Measurements from ENCODE around the gene GPC5.

Gene GPC5

DNA sequence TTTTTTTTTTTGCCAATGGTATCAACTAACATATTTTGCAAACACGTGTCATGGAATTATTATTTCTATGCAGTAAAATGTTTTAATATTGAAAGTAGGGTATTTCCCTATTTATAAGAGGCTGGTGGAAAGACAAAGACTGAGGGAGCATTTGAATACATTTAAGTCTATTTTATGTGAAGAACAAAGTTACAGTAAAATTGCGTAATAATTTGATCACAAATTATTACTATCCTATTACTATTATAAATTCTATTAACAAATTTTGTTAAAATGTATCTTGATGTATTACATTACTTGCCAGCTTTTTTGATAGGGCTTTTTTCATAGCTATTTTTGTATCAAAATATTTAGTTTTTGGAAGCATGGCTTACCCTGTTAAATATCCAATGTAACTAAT, 58.4 kb downstream of the GPC5 start:
- no peak for DNase-seq
- Mint-ChIP-seq H3K9me3 (no peaks in the 10 kb centered on the region), H3K4me1 (no peaks in the 10 kb centered on the region), H3K27ac (no peak overlapping the region), H3K4me3 (no peak overlapping the region), H3K27me3 (no peaks in the 10 kb centered on the region), H3K36me3 (no peaks in the 10 kb centered on the region)
- CTCF ChIA-PET: no interaction called here

DNA sequence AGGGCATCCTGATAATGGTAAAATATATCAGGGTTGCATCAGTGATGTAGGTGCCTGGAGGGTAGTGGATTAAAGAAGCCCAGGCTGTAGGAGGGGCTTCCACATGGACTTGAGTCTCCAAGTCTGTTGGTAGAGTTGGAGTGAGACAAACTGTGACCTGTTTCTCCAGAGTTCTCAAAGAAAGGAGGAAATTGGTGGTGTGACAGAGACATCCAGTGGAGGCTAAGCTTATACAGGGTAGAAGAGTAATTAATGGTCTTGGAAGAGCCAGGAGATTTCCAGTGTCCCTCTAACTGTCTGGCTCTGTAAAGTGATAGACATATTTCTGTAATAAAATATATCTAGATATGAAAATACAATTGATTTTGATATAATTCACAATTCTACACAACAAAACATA, 61.1 kb downstream of the GPC5 start:
- Mint-ChIP-seq H3K36me3 (no peaks in the 10 kb centered on the region), H3K4me3 (no peak overlapping the region), H3K27ac (no peak overlapping the region), H3K27me3 (no peaks in the 10 kb centered on the region), H3K9me3 (no peaks in the 10 kb centered on the region), H3K4me1 (no peaks in the 10 kb centered on the region)
- CTCF ChIA-PET: no interaction called here
- DNase-seq: no peak

DNA sequence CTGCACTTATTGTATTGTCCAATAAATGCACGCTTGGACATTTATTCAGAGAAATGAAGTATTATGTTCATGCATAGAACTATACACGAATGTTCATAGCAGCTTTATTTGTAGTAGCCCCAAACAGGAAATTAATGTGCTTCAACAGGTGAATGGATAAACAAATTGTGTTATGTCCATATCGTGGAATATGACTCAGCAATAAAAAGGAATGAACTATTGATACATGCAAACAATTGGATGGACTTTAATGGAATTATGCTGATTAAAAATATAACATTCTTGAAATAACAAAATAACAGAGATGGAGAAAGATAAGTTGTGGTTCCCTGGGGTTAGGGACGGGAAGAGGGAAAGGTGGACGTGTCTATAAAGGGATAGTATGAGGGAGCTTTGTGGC, 65.9 kb downstream of the GPC5 start:
- CTCF ChIA-PET: interaction anchor here (0.5 kb wide), 1 partner anchor 294 kb away, joined by 3 read pairs; no protein-coding TSS in a partner anchor
- Mint-ChIP-seq H3K27ac (no peak overlapping the region), H3K9me3 (no peaks in the 10 kb centered on the region), H3K27me3 (no peaks in the 10 kb centered on the region), H3K4me1 (no peaks in the 10 kb centered on the region), H3K4me3 (no peak overlapping the region), H3K36me3 (no peaks in the 10 kb centered on the region)
- no peak for DNase-seq

DNA sequence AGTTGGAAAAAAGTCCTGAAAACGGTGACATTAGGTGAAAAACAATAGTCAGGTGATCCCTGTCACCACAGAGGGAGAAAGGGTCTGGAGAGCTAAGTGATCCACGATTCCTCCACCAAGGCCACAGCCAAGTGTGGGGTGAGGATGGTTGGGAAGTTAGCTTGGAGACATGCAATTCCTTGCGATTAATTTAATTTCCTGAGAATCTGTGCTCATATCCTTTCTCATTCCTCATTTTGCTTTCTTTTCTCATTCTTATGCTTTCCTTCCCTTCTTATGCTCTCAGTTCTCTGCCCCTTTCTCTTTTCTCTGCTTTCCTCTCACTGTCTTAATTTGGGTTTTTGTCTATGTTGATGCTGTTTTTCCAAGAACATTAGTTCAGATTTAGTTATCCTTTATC, 68.8 kb downstream of the GPC5 start:
- DNase-seq: no peak
- Mint-ChIP-seq H3K36me3 (no peaks in the 10 kb centered on the region), H3K4me3 (no peak overlapping the region), H3K4me1 (no peaks in the 10 kb centered on the region), H3K9me3 (no peaks in the 10 kb centered on the region), H3K27me3 (no peaks in the 10 kb centered on the region), H3K27ac (no peak overlapping the region)
- CTCF ChIA-PET: no interaction called here

- Mint-ChIP-seq H3K4me3 (no peak overlapping the region), H3K27ac (no peak overlapping the region), H3K4me1 (no peaks in the 10 kb centered on the region), H3K36me3 (no peaks in the 10 kb centered on the region), H3K9me3 (no peaks in the 10 kb centered on the region), H3K27me3 (no peaks in the 10 kb centered on the region)
- CTCF ChIA-PET: no interaction called here
- no peak for DNase-seq
Observed at GRCh38 chr13:91468301-91468700, 69.9 kb downstream of the GPC5 start.

GRCh38 chr13:91470084-91470621, 71.7 kb downstream of the GPC5 start:
- no peaks in the 10 kb centered on the region for H3K27me3 Mint-ChIP-seq
- no peak overlapping the region for H3K27ac Mint-ChIP-seq
- DNase-seq: no peak
- H3K36me3 Mint-ChIP-seq: no peaks in the 10 kb centered on the region
- H3K4me1 Mint-ChIP-seq: no peaks in the 10 kb centered on the region
- CTCF ChIA-PET: no interaction called here
- no peak overlapping the region for H3K4me3 Mint-ChIP-seq
- no peaks in the 10 kb centered on the region for H3K9me3 Mint-ChIP-seq

GRCh38 chr13:91470681-91471080, 72.3 kb downstream of the GPC5 start:
- CTCF ChIA-PET: no interaction called here
- H3K4me3 Mint-ChIP-seq: no peak overlapping the region
- H3K9me3 Mint-ChIP-seq: no peaks in the 10 kb centered on the region
- no peaks in the 10 kb centered on the region for H3K27me3 Mint-ChIP-seq
- no peaks in the 10 kb centered on the region for H3K4me1 Mint-ChIP-seq
- H3K36me3 Mint-ChIP-seq: no peaks in the 10 kb centered on the region
- DNase-seq: no peak
- no peak overlapping the region for H3K27ac Mint-ChIP-seq

DNA sequence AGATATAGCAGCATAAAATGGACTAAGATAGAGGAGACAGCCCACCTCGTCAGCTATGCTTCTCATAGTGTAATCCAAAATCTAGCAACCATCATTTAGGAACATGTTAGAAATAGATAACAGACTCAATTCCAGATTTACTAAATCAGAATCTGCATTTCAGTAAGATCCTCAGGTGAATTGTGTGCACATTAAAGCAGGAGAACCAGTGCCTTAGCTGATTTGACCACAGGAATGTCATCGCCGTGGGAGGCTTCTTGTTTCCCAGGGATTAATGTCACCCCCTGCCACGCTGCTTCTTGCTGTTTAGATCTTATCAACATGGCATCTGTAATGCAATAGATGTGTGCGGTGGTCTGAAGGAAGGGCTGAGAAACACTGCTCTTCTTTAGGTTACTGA, 84.0 kb downstream of the GPC5 start:
- CTCF ChIA-PET: no interaction called here
- Mint-ChIP-seq H3K4me3 (no peak overlapping the region), H3K27ac (no peak overlapping the region), H3K9me3 (no peaks in the 10 kb centered on the region), H3K4me1 (no peaks in the 10 kb centered on the region), H3K27me3 (no peaks in the 10 kb centered on the region), H3K36me3 (no peaks in the 10 kb centered on the region)
- DNase-seq: no peak

GRCh38 chr13:91491980-91492379, 93.6 kb downstream of the GPC5 start:
- no peaks in the 10 kb centered on the region for H3K9me3 Mint-ChIP-seq
- no peak for DNase-seq
- CTCF ChIA-PET: no interaction called here
- H3K36me3 Mint-ChIP-seq: no peaks in the 10 kb centered on the region
- no peak overlapping the region for H3K27ac Mint-ChIP-seq
- no peaks in the 10 kb centered on the region for H3K27me3 Mint-ChIP-seq
- H3K4me1 Mint-ChIP-seq: no peaks in the 10 kb centered on the region
- no peak overlapping the region for H3K4me3 Mint-ChIP-seq

GRCh38 chr13:91493442-91493841, 95.0 kb downstream of the GPC5 start:
- no peaks in the 10 kb centered on the region for H3K4me1 Mint-ChIP-seq
- no peak overlapping the region for H3K4me3 Mint-ChIP-seq
- no peak for DNase-seq
- CTCF ChIA-PET: interaction anchor here (0.6 kb wide), 1 partner anchor 292 kb away, joined by 3 read pairs; no protein-coding TSS in a partner anchor
- H3K9me3 Mint-ChIP-seq: no peaks in the 10 kb centered on the region
- H3K27me3 Mint-ChIP-seq: no peaks in the 10 kb centered on the region
- H3K27ac Mint-ChIP-seq: no peak overlapping the region
- H3K36me3 Mint-ChIP-seq: no peaks in the 10 kb centered on the region

DNA sequence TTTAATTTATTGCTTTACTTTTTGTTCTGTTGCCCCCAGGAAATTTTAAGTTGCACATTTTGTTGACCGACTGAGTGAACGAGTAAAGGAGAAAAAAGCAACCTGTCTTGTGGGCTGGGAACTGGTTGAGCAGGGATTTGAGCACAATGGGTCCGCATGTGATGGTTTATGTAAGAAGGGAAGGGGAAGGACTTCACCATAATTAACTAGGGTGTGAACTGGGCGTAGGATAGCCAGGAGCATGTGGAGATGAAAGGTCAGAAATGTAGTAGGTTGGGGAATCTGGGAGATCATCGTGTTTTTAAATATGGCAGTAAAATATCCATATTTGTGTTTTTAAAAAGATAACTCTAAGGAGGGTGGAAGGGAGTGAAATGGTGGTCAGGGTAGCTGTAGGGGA, 99.9 kb downstream of the GPC5 start:
- CTCF ChIA-PET: no interaction called here
- H3K4me3 Mint-ChIP-seq: no peak overlapping the region
- no peak for DNase-seq
- no peaks in the 10 kb centered on the region for H3K4me1 Mint-ChIP-seq
- H3K36me3 Mint-ChIP-seq: no peaks in the 10 kb centered on the region
- no peak overlapping the region for H3K27ac Mint-ChIP-seq
- H3K27me3 Mint-ChIP-seq: no peaks in the 10 kb centered on the region
- H3K9me3 Mint-ChIP-seq: no peaks in the 10 kb centered on the region

DNA sequence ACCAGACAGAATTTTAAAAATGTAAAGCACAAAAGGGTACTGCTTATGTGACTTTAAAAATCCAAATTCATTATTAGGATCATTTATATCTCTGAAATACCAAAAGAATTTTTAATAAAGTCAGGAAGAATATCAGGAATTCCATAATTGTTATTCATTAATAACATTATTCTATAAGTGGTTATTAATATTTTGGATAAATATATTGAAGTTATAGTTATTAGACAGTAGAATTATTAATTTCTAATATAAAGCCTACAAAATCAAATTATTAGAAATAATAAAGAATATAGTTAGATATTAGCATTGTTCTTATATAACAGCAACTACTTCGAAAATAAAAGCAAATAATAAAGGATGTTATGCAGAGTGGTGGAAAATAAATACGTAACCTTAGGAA, 105.8 kb downstream of the GPC5 start:
- Mint-ChIP-seq H3K27me3 (no peaks in the 10 kb centered on the region), H3K9me3 (no peaks in the 10 kb centered on the region), H3K36me3 (no peaks in the 10 kb centered on the region), H3K4me3 (no peak overlapping the region), H3K4me1 (no peaks in the 10 kb centered on the region), H3K27ac (no peak overlapping the region)
- CTCF ChIA-PET: no interaction called here
- DNase-seq: no peak

GRCh38 chr13:91506759-91507158, 108.3 kb downstream of the GPC5 start:
- Mint-ChIP-seq H3K4me3 (no peak overlapping the region), H3K4me1 (no peaks in the 10 kb centered on the region), H3K9me3 (no peaks in the 10 kb centered on the region), H3K27me3 (no peaks in the 10 kb centered on the region), H3K36me3 (no peaks in the 10 kb centered on the region), H3K27ac (no peak overlapping the region)
- DNase-seq: no peak
- CTCF ChIA-PET: no interaction called here

- H3K27ac Mint-ChIP-seq: no peak overlapping the region
- H3K27me3 Mint-ChIP-seq: no peaks in the 10 kb centered on the region
- H3K4me3 Mint-ChIP-seq: no peak overlapping the region
- no peaks in the 10 kb centered on the region for H3K9me3 Mint-ChIP-seq
- no peaks in the 10 kb centered on the region for H3K36me3 Mint-ChIP-seq
- CTCF ChIA-PET: no interaction called here
- no peak for DNase-seq
- H3K4me1 Mint-ChIP-seq: no peaks in the 10 kb centered on the region
Observed at GRCh38 chr13:91510058-91510457, 111.6 kb downstream of the GPC5 start.

DNA sequence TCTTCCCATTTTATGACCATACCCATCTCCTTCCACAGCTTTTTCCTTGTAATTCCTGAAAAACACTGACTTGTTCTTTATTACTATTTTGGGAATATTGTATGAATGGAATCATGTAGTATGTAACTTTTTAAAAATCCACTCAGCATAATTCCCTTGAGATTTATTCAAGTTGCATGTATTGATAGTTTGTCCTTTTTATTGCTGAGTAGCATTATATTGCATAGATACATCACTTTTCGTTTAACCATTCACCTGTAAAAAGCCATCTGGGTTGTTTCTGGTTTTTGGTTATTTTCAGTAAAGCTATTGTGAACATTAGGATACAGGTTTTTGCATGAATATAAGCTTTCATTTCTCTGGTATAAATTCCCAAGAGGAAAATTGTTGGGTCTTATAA, 115.4 kb downstream of the GPC5 start:
- no peak for DNase-seq
- Mint-ChIP-seq H3K36me3 (no peaks in the 10 kb centered on the region), H3K4me1 (no peaks in the 10 kb centered on the region), H3K9me3 (no peaks in the 10 kb centered on the region), H3K27me3 (peaks cover 5% of the 10 kb centered on the region), H3K4me3 (no peak overlapping the region), H3K27ac (no peak overlapping the region)
- CTCF ChIA-PET: no interaction called here

- H3K27ac Mint-ChIP-seq: no peak overlapping the region
- no peaks in the 10 kb centered on the region for H3K9me3 Mint-ChIP-seq
- H3K4me3 Mint-ChIP-seq: no peak overlapping the region
- peaks cover 5% of the 10 kb centered on the region for H3K27me3 Mint-ChIP-seq
- no peaks in the 10 kb centered on the region for H3K4me1 Mint-ChIP-seq
- CTCF ChIA-PET: no interaction called here
- no peak for DNase-seq
- H3K36me3 Mint-ChIP-seq: no peaks in the 10 kb centered on the region
Observed at GRCh38 chr13:91516799-91517198, 118.4 kb downstream of the GPC5 start.
